GM12878 (cell line): ENCODE results near the gene SHROOM3. TPM values are rescaled to one million over a fixed set of nuclear protein-coding genes. Genes with fewer than 3 reads are reported as not detected.

ENCODE experiments used
- ATAC-seq: fragments of 200-7000 bp; cut with Tn5 transposase; 3 replicates; pipeline ENCODE4 v1.9.1; 2020; ENCODE audit warnings: mild to moderate bottlenecking, moderate library complexity
- BruUV-seq: library from RNA; stranded (reverse); fragments of 400-500 nt; replicated peaks from 2 replicates; lab custom pipeline; 2021; lab: Mats Ljungman, UMichigan
- CTCF ChIA-PET: fragments of 300-600 bp; sonication (Branson Sonifier 250); formaldehyde crosslinking; extraction: SDS; loops from one replicate; lab custom pipeline; 2021; ENCODE audit warnings: inconsistent platforms; lab: Yijun Ruan, JAX
- POLR2A ChIA-PET: fragments of 350-600 bp; formaldehyde crosslinking; extraction: SDS; loops from one replicate; lab custom pipeline; 2021; ENCODE audit warnings: inconsistent platforms; lab: Charles Lee
- RAD21 ChIA-PET: fragments of 300-600 bp; sonication (Branson Sonifier 250); formaldehyde crosslinking; loops from one replicate; lab custom pipeline; 2023; ENCODE audit warnings: antibody characterized with exemption; ENCODE audit not compliant: unreplicated experiment; lab: Charles Lee
- SMC1A ChIA-PET: fragments of 300-600 bp; sonication (Branson Sonifier 250); formaldehyde crosslinking; loops from one replicate; lab custom pipeline; 2023; ENCODE audit not compliant: unreplicated experiment, uncharacterized antibody; lab: Charles Lee
- DNase-seq: peaks from one replicate; pipeline ENCODE4 v3.0.0-alpha.2; 2011; ENCODE audit warnings: low read depth, low spot score
- FAIRE-seq: peaks from 3 replicates; lab custom pipeline; 2011; peaks lifted over from hg19 to GRCh38; lab: Jason Lieb, UNC
- H2AFZ ChIP-seq: 2 replicates; pipeline ENCODE4 v1.6.0; 2011; ENCODE audit warnings: low read depth, low read length, control low read depth; ENCODE audit not compliant: control insufficient read depth
- H3K27ac ChIP-seq: 2 replicates; pipeline ENCODE4 v1.5.1; 2011; ENCODE audit warnings: control low read depth; ENCODE audit not compliant: control insufficient read depth, insufficient read depth
- H3K27me3 ChIP-seq, 2 experiments: replicated peaks in 1 of 2; 2 replicates each; pipeline versions ENCODE4 v1.6.0 to v1.6.1; 2011; ENCODE audit warnings: low read length in 1 of 2; ENCODE audit not compliant: control insufficient read depth in 2 of 2, insufficient read depth in 2 of 2
- H3K36me3 ChIP-seq, 2 experiments: 2 replicates each; pipeline ENCODE4 v1.5.1; 2011; ENCODE audit warnings: low read length in 1 of 2; ENCODE audit not compliant: control insufficient read depth in 2 of 2, insufficient read depth in 2 of 2
- H3K4me1 ChIP-seq: 2 replicates; pipeline ENCODE4 v1.6.1; 2011; ENCODE audit warnings: mild to moderate bottlenecking, low read length, moderate library complexity, mixed read lengths; ENCODE audit not compliant: control insufficient read depth, insufficient read depth
- H3K4me2 ChIP-seq: 2 replicates; pipeline ENCODE4 v1.6.0; 2011; ENCODE audit warnings: control low read depth; ENCODE audit not compliant: control insufficient read depth, insufficient read depth
- H3K4me3 ChIP-seq: fragments of 200-600 bp; sonication (generic); 2 replicates; pipeline ENCODE4 v1.5.1; 2016
- H3K79me2 ChIP-seq: 2 replicates; pipeline ENCODE4 v1.6.0; 2011; ENCODE audit warnings: low read length; ENCODE audit not compliant: control insufficient read depth, insufficient read depth
- H3K9ac ChIP-seq: 2 replicates; pipeline ENCODE4 v1.8.0; 2011; ENCODE audit warnings: low read length, control low read depth, mixed read lengths; ENCODE audit not compliant: control insufficient read depth, insufficient read depth
- H3K9me3 ChIP-seq: replicated peaks from 3 replicates; pipeline ENCODE4 v1.5.1; 2011; ENCODE audit warnings: mild to moderate bottlenecking, low read length; ENCODE audit not compliant: control insufficient read depth, insufficient read depth
- H4K20me1 ChIP-seq: 2 replicates; pipeline ENCODE4 v1.6.0; 2011; ENCODE audit not compliant: control insufficient read depth, insufficient read depth
- BACH1 ChIP-seq: fragments of 450-650 bp; IDR thresholded peaks from 2 replicates; pipeline ENCODE4 v1.6.1; 2017; ENCODE audit warnings: mild to moderate bottlenecking, borderline replicate concordance
- FOS ChIP-seq: IDR thresholded peaks from 3 replicates; pipeline ENCODE4 v1.6.1; 2011; ENCODE audit warnings: borderline replicate concordance; ENCODE audit not compliant: insufficient read length; ENCODE audit errors: extremely low read depth
- POLR2AphosphoS5 ChIP-seq: IDR thresholded peaks from 2 replicates; pipeline ENCODE4 v1.6.1; 2011; ENCODE audit warnings: mild to moderate bottlenecking, low read length, inconsistent platforms
- RFX5 ChIP-seq: IDR thresholded peaks from 2 replicates; pipeline ENCODE4 v1.6.1; 2011; ENCODE audit warnings: low read depth, low read length, improper control_type of control experiment
- SP1 ChIP-seq: IDR thresholded peaks from one replicate; pipeline ENCODE4 v1.6.1; 2011; ENCODE audit warnings: low read depth, low read length
- WGBS: methylation state at CpG from one replicate; pipeline ENCODE4 v1.1.6; 2016; ENCODE audit warnings: low lambda C conversion rate; ENCODE audit not compliant: insufficient replicate concordance, insufficient coverage; ENCODE audit errors: missing lambda C conversion rate; 5-methylcytosine and 5-hydroxymethylcytosine counted together
- in situ Hi-C: fragments of 300-500 bp; cut with MboI; formaldehyde crosslinking; loops from 9 replicates; pipeline ENCODE4 v1.14.3; 2018; ENCODE audit warnings: mixed read lengths
- intact Hi-C: fragments of 100-400 bp; cut with micrococcal nuclease; formaldehyde crosslinking; loops from one replicate; pipeline ENCODE4 v1.14.2; 2022; ENCODE audit not compliant: unreplicated experiment
- polyA plus RNA-seq, 11 experiments: library from polyadenylated mRNA; depleted of rRNA in 4 of 11; unstranded in 6 of 11; stranded (reverse) in 5 of 11; fragments of >200 nt; fragmentation: Nextera tagmentation in 4 of 11; fragmentation: Illumina TruSeq in 1 of 11; extraction: Ambion mirVana in 4 of 11; extraction: Trizol in 1 of 11; gene quantifications; 1 replicate in 1 of 11; 2 replicates in 10 of 11; pipeline versions ENCODE4 v1.2.1 to v1.2.3, GENCODE V29; 2011 to 2016; ENCODE audit warnings: inconsistent platforms in 2 of 11, missing spikeins in 2 of 11, low read depth in 1 of 11
- total RNA-seq, 4 experiments: library from RNA; depleted of rRNA in 3 of 4; stranded (reverse); fragments of >200 nt in 3 of 4; fragmentation: Illumina TruSeq in 1 of 4; extraction: Trizol in 1 of 4; gene quantifications; 2 replicates each; pipeline versions ENCODE4 v1.2.1 to v1.2.3, GENCODE V29; 2013 to 2021
- TF ChIP-seq, protein P1 (sequence below): fragments of 450-650 bp; IDR thresholded peaks from 2 replicates; pipeline ENCODE4 v1.6.1; 2017; ENCODE audit warnings: mild to moderate bottlenecking
- TF ChIP-seq, protein P2 (sequence below): fragments of 150-350 bp; IDR thresholded peaks from 2 replicates; pipeline ENCODE4 v1.6.1; 2016; ENCODE audit warnings: low read depth, low read length

Gene SHROOM3
- total and polyA plus RNA-seq, 10 of the 15 experiments (the other 5 are each of a cell fraction or from before 2014, with no cell fraction given): under 0.01 to 0.29 (median 0.08) TPM; not detected in 1

DNA sequence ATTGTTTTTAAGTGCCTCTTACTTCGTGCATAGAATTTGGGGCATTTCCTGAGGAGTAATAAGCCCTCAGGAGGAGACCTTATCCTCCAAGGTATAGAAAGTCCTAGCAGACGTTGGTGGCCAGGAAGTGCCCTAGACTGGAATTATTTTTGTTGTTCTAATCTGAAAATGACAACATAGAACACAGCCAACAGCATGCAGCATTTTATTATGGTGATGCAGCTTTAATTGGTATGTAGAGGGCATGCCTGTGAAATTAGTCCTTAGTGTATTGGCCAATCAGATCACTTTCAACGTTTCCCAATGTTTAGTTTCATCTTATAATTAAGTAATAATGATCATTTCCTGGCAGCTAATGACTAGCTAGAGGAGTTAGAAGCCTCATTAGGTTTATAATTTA lies 199.2 kb downstream of the SHROOM3 start:
- no peak for ATAC-seq
- TF ChIP-seq, protein P1, sequence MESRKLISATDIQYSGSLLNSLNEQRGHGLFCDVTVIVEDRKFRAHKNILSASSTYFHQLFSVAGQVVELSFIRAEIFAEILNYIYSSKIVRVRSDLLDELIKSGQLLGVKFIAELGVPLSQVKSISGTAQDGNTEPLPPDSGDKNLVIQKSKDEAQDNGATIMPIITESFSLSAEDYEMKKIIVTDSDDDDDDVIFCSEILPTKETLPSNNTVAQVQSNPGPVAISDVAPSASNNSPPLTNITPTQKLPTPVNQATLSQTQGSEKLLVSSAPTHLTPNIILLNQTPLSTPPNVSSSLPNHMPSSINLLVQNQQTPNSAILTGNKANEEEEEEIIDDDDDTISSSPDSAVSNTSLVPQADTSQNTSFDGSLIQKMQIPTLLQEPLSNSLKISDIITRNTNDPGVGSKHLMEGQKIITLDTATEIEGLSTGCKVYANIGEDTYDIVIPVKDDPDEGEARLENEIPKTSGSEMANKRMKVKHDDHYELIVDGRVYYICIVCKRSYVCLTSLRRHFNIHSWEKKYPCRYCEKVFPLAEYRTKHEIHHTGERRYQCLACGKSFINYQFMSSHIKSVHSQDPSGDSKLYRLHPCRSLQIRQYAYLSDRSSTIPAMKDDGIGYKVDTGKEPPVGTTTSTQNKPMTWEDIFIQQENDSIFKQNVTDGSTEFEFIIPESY: no peak
- no peak for TF ChIP-seq BACH1
- TF ChIP-seq SP1: no peak
- no peak for TF ChIP-seq FOS
- no peak for TF ChIP-seq POLR2AphosphoS5
- TF ChIP-seq, protein P2, sequence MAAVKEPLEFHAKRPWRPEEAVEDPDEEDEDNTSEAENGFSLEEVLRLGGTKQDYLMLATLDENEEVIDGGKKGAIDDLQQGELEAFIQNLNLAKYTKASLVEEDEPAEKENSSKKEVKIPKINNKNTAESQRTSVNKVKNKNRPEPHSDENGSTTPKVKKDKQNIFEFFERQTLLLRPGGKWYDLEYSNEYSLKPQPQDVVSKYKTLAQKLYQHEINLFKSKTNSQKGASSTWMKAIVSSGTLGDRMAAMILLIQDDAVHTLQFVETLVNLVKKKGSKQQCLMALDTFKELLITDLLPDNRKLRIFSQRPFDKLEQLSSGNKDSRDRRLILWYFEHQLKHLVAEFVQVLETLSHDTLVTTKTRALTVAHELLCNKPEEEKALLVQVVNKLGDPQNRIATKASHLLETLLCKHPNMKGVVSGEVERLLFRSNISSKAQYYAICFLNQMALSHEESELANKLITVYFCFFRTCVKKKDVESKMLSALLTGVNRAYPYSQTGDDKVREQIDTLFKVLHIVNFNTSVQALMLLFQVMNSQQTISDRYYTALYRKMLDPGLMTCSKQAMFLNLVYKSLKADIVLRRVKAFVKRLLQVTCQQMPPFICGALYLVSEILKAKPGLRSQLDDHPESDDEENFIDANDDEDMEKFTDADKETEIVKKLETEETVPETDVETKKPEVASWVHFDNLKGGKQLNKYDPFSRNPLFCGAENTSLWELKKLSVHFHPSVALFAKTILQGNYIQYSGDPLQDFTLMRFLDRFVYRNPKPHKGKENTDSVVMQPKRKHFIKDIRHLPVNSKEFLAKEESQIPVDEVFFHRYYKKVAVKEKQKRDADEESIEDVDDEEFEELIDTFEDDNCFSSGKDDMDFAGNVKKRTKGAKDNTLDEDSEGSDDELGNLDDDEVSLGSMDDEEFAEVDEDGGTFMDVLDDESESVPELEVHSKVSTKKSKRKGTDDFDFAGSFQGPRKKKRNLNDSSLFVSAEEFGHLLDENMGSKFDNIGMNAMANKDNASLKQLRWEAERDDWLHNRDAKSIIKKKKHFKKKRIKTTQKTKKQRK: no peak
- no peak for TF ChIP-seq RFX5
- Histone ChIP-seq H3K79me2 (no peaks in the 10 kb centered on the region), H2AFZ (no peak overlapping the region), H3K4me1 (no peaks in the 10 kb centered on the region), H3K27me3 (peaks cover 0 to 9% of the 10 kb centered on the region in 2 experiments; a peak in 1 of 4 replicates), H4K20me1 (no peaks in the 10 kb centered on the region), H3K4me3 (no peak overlapping the region), H3K36me3 (no peaks in the 10 kb centered on the region), H3K27ac (no peak overlapping the region), H3K4me2 (no peak overlapping the region), H3K9me3 (no peaks in the 10 kb centered on the region), H3K9ac (no peak overlapping the region)
- intact Hi-C loops (no loop called here), in situ Hi-C loops (no loop called here)
- DNase-seq: no peak
- BruUV-seq: no TSS peak
- 0% methylated on average over 3 of the region's 3 CpGs for WGBS
- no peak for FAIRE-seq
- POLR2A ChIA-PET: no interaction called here
- SMC1A ChIA-PET: no interaction called here
- RAD21 ChIA-PET: no interaction called here
- CTCF ChIA-PET: interaction anchor here (0.8 to 1.1 kb wide), 2 partner anchors 22 to 113 kb away, joined by 3 read pairs; no protein-coding TSS in a partner anchor
